Chondrocyte (in vitro differentiated cells): Measurements from ENCODE around the gene TMC2. TPM values are rescaled to one million over a fixed set of nuclear protein-coding genes. Genes with fewer than 3 reads are reported as not detected.

ENCODE experiments used
- DNase-seq: peaks from one replicate; pipeline ENCODE4 v3.0.0; 2021; ENCODE audit warnings: mixed read lengths, low spot score
- H3K27ac Mint-ChIP-seq: one replicate; pipeline ENCODE4 v1.8.0; 2021; ENCODE audit warnings: mild to moderate bottlenecking, moderate library complexity, mixed read lengths; ENCODE audit not compliant: unreplicated experiment
- H3K27me3 Mint-ChIP-seq: 2 replicates; pipeline ENCODE4 v1.8.0; 2021; ENCODE audit warnings: low read depth, mixed read lengths
- H3K36me3 Mint-ChIP-seq: 2 replicates; pipeline ENCODE4 v1.8.0; 2021; ENCODE audit warnings: low read depth, mixed read lengths
- H3K4me1 Mint-ChIP-seq: 2 replicates; pipeline ENCODE4 v1.8.0; 2021; ENCODE audit warnings: low read depth, mild to moderate bottlenecking, mixed read lengths
- H3K4me3 Mint-ChIP-seq: one replicate; pipeline ENCODE4 v1.8.0; 2021; ENCODE audit warnings: mild to moderate bottlenecking, moderate library complexity, mixed read lengths; ENCODE audit not compliant: unreplicated experiment
- H3K9me3 Mint-ChIP-seq: 2 replicates; pipeline ENCODE4 v1.8.0; 2021; ENCODE audit warnings: low read depth, mixed read lengths
- total RNA-seq: library from RNA; stranded (reverse); gene quantifications from 3 replicates; pipeline ENCODE4 v1.2.1, GENCODE V29; 2021
- TF ChIP-seq, protein P1 (sequence below): fragments of 200-600 bp; sonication (generic); IDR thresholded peaks from 2 replicates; pipeline ENCODE4 v1.5.0; 2021; ENCODE audit warnings: antibody characterized with exemption, mild to moderate bottlenecking, moderate library complexity

The TMC2 gene
- total RNA-seq, 1 donor from 2014 or later = not detected

GRCh38 chr20:2508631-2509467, 27.5 kb upstream of the TMC2 start, which contains the start of gene ZNF343:
ZNF343 (minus strand) TSS chr20:2508915; CDS start chr20:2493895, 15,020 bp downstream.
- H3K27me3 Mint-ChIP-seq = peaks cover 2% of the 10 kb centered on the region
- H3K4me3 Mint-ChIP-seq = peak within 1 kb of the TSS; percentile 100
- H3K9me3 Mint-ChIP-seq = no peaks in the 10 kb centered on the region
- DNase-seq = no peak
- H3K36me3 Mint-ChIP-seq = peaks cover 2% of the 10 kb centered on the region
- TF ChIP-seq, protein P1, sequence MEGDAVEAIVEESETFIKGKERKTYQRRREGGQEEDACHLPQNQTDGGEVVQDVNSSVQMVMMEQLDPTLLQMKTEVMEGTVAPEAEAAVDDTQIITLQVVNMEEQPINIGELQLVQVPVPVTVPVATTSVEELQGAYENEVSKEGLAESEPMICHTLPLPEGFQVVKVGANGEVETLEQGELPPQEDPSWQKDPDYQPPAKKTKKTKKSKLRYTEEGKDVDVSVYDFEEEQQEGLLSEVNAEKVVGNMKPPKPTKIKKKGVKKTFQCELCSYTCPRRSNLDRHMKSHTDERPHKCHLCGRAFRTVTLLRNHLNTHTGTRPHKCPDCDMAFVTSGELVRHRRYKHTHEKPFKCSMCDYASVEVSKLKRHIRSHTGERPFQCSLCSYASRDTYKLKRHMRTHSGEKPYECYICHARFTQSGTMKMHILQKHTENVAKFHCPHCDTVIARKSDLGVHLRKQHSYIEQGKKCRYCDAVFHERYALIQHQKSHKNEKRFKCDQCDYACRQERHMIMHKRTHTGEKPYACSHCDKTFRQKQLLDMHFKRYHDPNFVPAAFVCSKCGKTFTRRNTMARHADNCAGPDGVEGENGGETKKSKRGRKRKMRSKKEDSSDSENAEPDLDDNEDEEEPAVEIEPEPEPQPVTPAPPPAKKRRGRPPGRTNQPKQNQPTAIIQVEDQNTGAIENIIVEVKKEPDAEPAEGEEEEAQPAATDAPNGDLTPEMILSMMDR = peak; percentile 20
- peak within 1 kb of the TSS; percentile 98 for H3K27ac Mint-ChIP-seq
- H3K4me1 Mint-ChIP-seq = peaks cover 13% of the 10 kb centered on the region

DNA sequence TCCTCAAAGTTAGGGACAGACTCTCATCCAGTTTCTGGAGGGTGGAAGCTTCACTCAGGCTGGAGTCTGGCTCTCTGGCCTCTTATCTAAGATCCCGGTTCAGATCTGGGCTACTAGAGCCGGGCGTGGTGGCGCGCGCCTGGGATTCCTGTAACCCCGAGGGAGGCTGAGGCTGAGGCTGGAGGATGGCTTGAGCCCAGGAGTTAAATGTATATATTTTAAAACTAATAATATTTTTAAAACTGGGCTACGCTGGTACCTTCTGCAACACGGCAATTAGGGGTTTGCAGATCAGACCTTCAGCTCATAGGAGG, 26.9 kb upstream of the TMC2 start:
- H3K4me1 Mint-ChIP-seq = peaks cover 13% of the 10 kb centered on the region
- H3K4me3 Mint-ChIP-seq = peak overlapping the region; percentile 100
- TF ChIP-seq, protein P1 = no peak
- DNase-seq = no peak
- peak overlapping the region; percentile 98 for H3K27ac Mint-ChIP-seq
- no peaks in the 10 kb centered on the region for H3K9me3 Mint-ChIP-seq
- peaks cover 2% of the 10 kb centered on the region for H3K27me3 Mint-ChIP-seq
- peaks cover 2% of the 10 kb centered on the region for H3K36me3 Mint-ChIP-seq

DNA sequence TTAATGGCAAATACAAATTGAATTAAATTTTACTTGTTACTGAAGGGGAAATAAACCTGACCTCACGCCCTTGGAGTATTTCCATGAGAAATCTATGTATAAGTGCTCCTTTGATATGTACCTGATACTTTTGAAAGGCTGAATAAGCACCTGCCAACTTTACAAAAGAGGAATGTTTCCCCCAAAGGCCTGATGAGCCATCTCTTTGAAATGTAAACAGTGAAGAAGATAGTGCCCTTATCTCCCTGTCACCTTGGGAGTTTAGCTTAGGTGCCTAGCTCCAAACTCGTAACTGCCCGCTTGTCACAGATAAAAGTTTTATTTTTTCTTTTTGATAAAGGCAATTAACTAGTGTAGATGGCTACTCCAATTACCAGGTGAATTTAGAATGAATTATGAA, 26.6 kb upstream of the TMC2 start:
- Mint-ChIP-seq H3K36me3 (peaks cover 2% of the 10 kb centered on the region), H3K27me3 (peaks cover 2% of the 10 kb centered on the region), H3K27ac (no peak overlapping the region), H3K9me3 (no peaks in the 10 kb centered on the region), H3K4me1 (peaks cover 13% of the 10 kb centered on the region), H3K4me3 (no peak overlapping the region)
- TF ChIP-seq, protein P1 = no peak
- no peak for DNase-seq

- H3K27me3 Mint-ChIP-seq = peaks cover 2% of the 10 kb centered on the region
Measured at GRCh38 chr20:2515203-2515602, 21.2 kb upstream of the TMC2 start.

GRCh38 chr20:2516399-2516798, 20.0 kb upstream of the TMC2 start:
- peaks cover 2% of the 10 kb centered on the region for H3K27me3 Mint-ChIP-seq
- no peaks in the 10 kb centered on the region for H3K36me3 Mint-ChIP-seq
- TF ChIP-seq, protein P1 = no peak
- no peak overlapping the region for H3K27ac Mint-ChIP-seq
- H3K9me3 Mint-ChIP-seq = no peaks in the 10 kb centered on the region
- peaks cover 8% of the 10 kb centered on the region for H3K4me1 Mint-ChIP-seq
- no peak for DNase-seq
- H3K4me3 Mint-ChIP-seq = no peak overlapping the region

More at GRCh38 chr20:2515203-2515602, 21.2 kb upstream of the TMC2 start:
- Mint-ChIP-seq H3K4me3 (no peak overlapping the region), H3K9me3 (no peaks in the 10 kb centered on the region), H3K27ac (no peak overlapping the region), H3K4me1 (peaks cover 8% of the 10 kb centered on the region), H3K36me3 (no peaks in the 10 kb centered on the region)
- TF ChIP-seq, protein P1 = no peak
- no peak for DNase-seq
